ENCODE data around the gene ZBTB20. TPM values are rescaled to one million over a fixed set of nuclear protein-coding genes. Genes with fewer than 3 reads are reported as not detected.

The ZBTB20 gene
- total RNA-seq, 1 donor from 2014 or later: 23.5 TPM

- no peaks in the 10 kb centered on the region for H3K27me3 ChIP-seq (ENCODE audit: control insufficient read depth in 3 of 3, insufficient read depth in 3 of 3, low read length in 3 of 3)
- no peak overlapping the region for H3K9ac ChIP-seq (ENCODE audit: low read depth in 1 of 3, low read length in 3 of 3)
- peak overlapping the region; percentile 63 for H3K27ac ChIP-seq (ENCODE audit: low read depth, low read length)
These were observed 651.1 kb downstream of the ZBTB20 start for GRCh38 chr3:114496021-114496434.

GRCh38 chr3:114494498-114494897 lies 652.6 kb downstream of the ZBTB20 start:
- Histone ChIP-seq H3K9me3 (ENCODE audit: control insufficient read depth in 3 of 3, low read length in 3 of 3) (no peaks in the 10 kb centered on the region), H3K27me3 (ENCODE audit: control insufficient read depth in 3 of 3, insufficient read depth in 3 of 3, low read length in 3 of 3) (no peaks in the 10 kb centered on the region), H3K4me1 (ENCODE audit: control insufficient read depth in 3 of 3, insufficient read depth in 3 of 3, low read length in 3 of 3) (peaks cover 19 to 36% (median 22%) of the 10 kb centered on the region in 3 donors), H3K9ac (ENCODE audit: low read depth in 1 of 3, low read length in 3 of 3) (no peak overlapping the region), H3K4me3 (ENCODE audit: low read length in 3 of 3) (no peak overlapping the region), H3K27ac (ENCODE audit: low read depth, low read length) (no peak overlapping the region), H3K36me3 (ENCODE audit: control insufficient read depth in 3 of 3, insufficient read depth in 3 of 3, low read length in 3 of 3) (no peaks in the 10 kb centered on the region)

More at GRCh38 chr3:114496021-114496434, 651.1 kb downstream of the ZBTB20 start:
- Histone ChIP-seq H3K4me3 (ENCODE audit: low read length in 3 of 3) (no peak overlapping the region), H3K36me3 (ENCODE audit: control insufficient read depth in 3 of 3, insufficient read depth in 3 of 3, low read length in 3 of 3) (peaks cover 0 to 3% (median 0%) of the 10 kb centered on the region in 3 donors), H3K9me3 (ENCODE audit: control insufficient read depth in 3 of 3, low read length in 3 of 3) (no peaks in the 10 kb centered on the region), H3K4me1 (ENCODE audit: control insufficient read depth in 3 of 3, insufficient read depth in 3 of 3, low read length in 3 of 3) (peaks cover 26 to 36% (median 31%) of the 10 kb centered on the region in 3 donors)

- H3K27me3 ChIP-seq (ENCODE audit: control insufficient read depth in 3 of 3, insufficient read depth in 3 of 3, low read length in 3 of 3): no peaks in the 10 kb centered on the region
- peaks cover 2 to 9% (median 5%) of the 10 kb centered on the region in 3 donors for H3K4me1 ChIP-seq (ENCODE audit: control insufficient read depth in 3 of 3, insufficient read depth in 3 of 3, low read length in 3 of 3)
- no peak overlapping the region for H3K27ac ChIP-seq (ENCODE audit: low read depth, low read length)
- no peak overlapping the region for H3K9ac ChIP-seq (ENCODE audit: low read depth in 1 of 3, low read length in 3 of 3)
- peaks cover 0 to 7% (median 0%) of the 10 kb centered on the region in 3 donors for H3K36me3 ChIP-seq (ENCODE audit: control insufficient read depth in 3 of 3, insufficient read depth in 3 of 3, low read length in 3 of 3)
- H3K9me3 ChIP-seq (ENCODE audit: control insufficient read depth in 3 of 3, low read length in 3 of 3): no peaks in the 10 kb centered on the region
- no peak overlapping the region for H3K4me3 ChIP-seq (ENCODE audit: low read length in 3 of 3)
These were observed 656.3 kb downstream of the ZBTB20 start for GRCh38 chr3:114490829-114491228.

- no peak overlapping the region for H3K9ac ChIP-seq (ENCODE audit: low read depth in 1 of 3, low read length in 3 of 3)
- peaks cover 3 to 12% (median 8%) of the 10 kb centered on the region in 3 donors for H3K4me1 ChIP-seq (ENCODE audit: control insufficient read depth in 3 of 3, insufficient read depth in 3 of 3, low read length in 3 of 3)
- peaks cover 0 to 7% (median 0%) of the 10 kb centered on the region in 3 donors for H3K36me3 ChIP-seq (ENCODE audit: control insufficient read depth in 3 of 3, insufficient read depth in 3 of 3, low read length in 3 of 3)
- no peaks in the 10 kb centered on the region for H3K27me3 ChIP-seq (ENCODE audit: control insufficient read depth in 3 of 3, insufficient read depth in 3 of 3, low read length in 3 of 3)
- no peak overlapping the region for H3K27ac ChIP-seq (ENCODE audit: low read depth, low read length)
- H3K9me3 ChIP-seq (ENCODE audit: control insufficient read depth in 3 of 3, low read length in 3 of 3): no peaks in the 10 kb centered on the region
- H3K4me3 ChIP-seq (ENCODE audit: low read length in 3 of 3): no peak overlapping the region
These were observed 659.6 kb downstream of the ZBTB20 start for GRCh38 chr3:114487502-114487901.

GRCh38 chr3:114484919-114485318 lies 662.2 kb downstream of the ZBTB20 start:
- Histone ChIP-seq H3K27me3 (ENCODE audit: control insufficient read depth in 3 of 3, insufficient read depth in 3 of 3, low read length in 3 of 3) (no peaks in the 10 kb centered on the region), H3K27ac (ENCODE audit: low read depth, low read length) (no peak overlapping the region), H3K4me1 (ENCODE audit: control insufficient read depth in 3 of 3, insufficient read depth in 3 of 3, low read length in 3 of 3) (peaks cover 10 to 24% (median 10%) of the 10 kb centered on the region in 3 donors), H3K4me3 (ENCODE audit: low read length in 3 of 3) (no peak overlapping the region), H3K9me3 (ENCODE audit: control insufficient read depth in 3 of 3, low read length in 3 of 3) (no peaks in the 10 kb centered on the region), H3K36me3 (ENCODE audit: control insufficient read depth in 3 of 3, insufficient read depth in 3 of 3, low read length in 3 of 3) (peaks cover 0 to 7% (median 0%) of the 10 kb centered on the region in 3 donors), H3K9ac (ENCODE audit: low read depth in 1 of 3, low read length in 3 of 3) (no peak overlapping the region)

GRCh38 chr3:114481113-114481512 lies 666.0 kb downstream of the ZBTB20 start:
- Histone ChIP-seq H3K9ac (ENCODE audit: low read depth in 1 of 3, low read length in 3 of 3) (no peak overlapping the region), H3K27me3 (ENCODE audit: control insufficient read depth in 3 of 3, insufficient read depth in 3 of 3, low read length in 3 of 3) (no peaks in the 10 kb centered on the region), H3K36me3 (ENCODE audit: control insufficient read depth in 3 of 3, insufficient read depth in 3 of 3, low read length in 3 of 3) (no peaks in the 10 kb centered on the region), H3K27ac (ENCODE audit: low read depth, low read length) (no peak overlapping the region), H3K4me1 (ENCODE audit: control insufficient read depth in 3 of 3, insufficient read depth in 3 of 3, low read length in 3 of 3) (peaks cover 10 to 24% (median 12%) of the 10 kb centered on the region in 3 donors), H3K4me3 (ENCODE audit: low read length in 3 of 3) (no peak overlapping the region), H3K9me3 (ENCODE audit: control insufficient read depth in 3 of 3, low read length in 3 of 3) (no peaks in the 10 kb centered on the region)

GRCh38 chr3:114480442-114480841 lies 666.6 kb downstream of the ZBTB20 start:
- H3K9me3 ChIP-seq (ENCODE audit: control insufficient read depth in 3 of 3, low read length in 3 of 3): no peaks in the 10 kb centered on the region
- no peak overlapping the region for H3K27ac ChIP-seq (ENCODE audit: low read depth, low read length)
- H3K36me3 ChIP-seq (ENCODE audit: control insufficient read depth in 3 of 3, insufficient read depth in 3 of 3, low read length in 3 of 3): no peaks in the 10 kb centered on the region
- peaks cover 10 to 24% (median 12%) of the 10 kb centered on the region in 3 donors for H3K4me1 ChIP-seq (ENCODE audit: control insufficient read depth in 3 of 3, insufficient read depth in 3 of 3, low read length in 3 of 3)
- H3K27me3 ChIP-seq (ENCODE audit: control insufficient read depth in 3 of 3, insufficient read depth in 3 of 3, low read length in 3 of 3): no peaks in the 10 kb centered on the region
- H3K4me3 ChIP-seq (ENCODE audit: low read length in 3 of 3): no peak overlapping the region
- H3K9ac ChIP-seq (ENCODE audit: low read depth in 1 of 3, low read length in 3 of 3): no peak overlapping the region

- H3K9me3 ChIP-seq (ENCODE audit: control insufficient read depth in 3 of 3, low read length in 3 of 3): no peaks in the 10 kb centered on the region
- no peak overlapping the region for H3K4me3 ChIP-seq (ENCODE audit: low read length in 3 of 3)
- no peaks in the 10 kb centered on the region for H3K36me3 ChIP-seq (ENCODE audit: control insufficient read depth in 3 of 3, insufficient read depth in 3 of 3, low read length in 3 of 3)
- H3K9ac ChIP-seq (ENCODE audit: low read depth in 1 of 3, low read length in 3 of 3): no peak overlapping the region
- H3K4me1 ChIP-seq (ENCODE audit: control insufficient read depth in 3 of 3, insufficient read depth in 3 of 3, low read length in 3 of 3): peaks cover 5 to 13% (median 8%) of the 10 kb centered on the region in 3 donors
- no peaks in the 10 kb centered on the region for H3K27me3 ChIP-seq (ENCODE audit: control insufficient read depth in 3 of 3, insufficient read depth in 3 of 3, low read length in 3 of 3)
- H3K27ac ChIP-seq (ENCODE audit: low read depth, low read length): no peak overlapping the region
These were observed 668.3 kb downstream of the ZBTB20 start for GRCh38 chr3:114478801-114479200.

- Histone ChIP-seq H3K4me1 (ENCODE audit: control insufficient read depth in 3 of 3, insufficient read depth in 3 of 3, low read length in 3 of 3) (peaks cover 5 to 8% (median 7%) of the 10 kb centered on the region in 3 donors), H3K4me3 (ENCODE audit: low read length in 3 of 3) (no peak overlapping the region), H3K27ac (ENCODE audit: low read depth, low read length) (no peak overlapping the region), H3K27me3 (ENCODE audit: control insufficient read depth in 3 of 3, insufficient read depth in 3 of 3, low read length in 3 of 3) (no peaks in the 10 kb centered on the region), H3K9me3 (ENCODE audit: control insufficient read depth in 3 of 3, low read length in 3 of 3) (no peaks in the 10 kb centered on the region), H3K9ac (ENCODE audit: low read depth in 1 of 3, low read length in 3 of 3) (no peak overlapping the region), H3K36me3 (ENCODE audit: control insufficient read depth in 3 of 3, insufficient read depth in 3 of 3, low read length in 3 of 3) (no peaks in the 10 kb centered on the region)
These were observed 670.6 kb downstream of the ZBTB20 start for GRCh38 chr3:114476511-114476910.

- Histone ChIP-seq H3K4me3 (ENCODE audit: low read length in 3 of 3) (no peak overlapping the region), H3K4me1 (ENCODE audit: control insufficient read depth in 3 of 3, insufficient read depth in 3 of 3, low read length in 3 of 3) (no peaks in the 10 kb centered on the region), H3K9me3 (ENCODE audit: control insufficient read depth in 3 of 3, low read length in 3 of 3) (no peaks in the 10 kb centered on the region), H3K9ac (ENCODE audit: low read depth in 1 of 3, low read length in 3 of 3) (no peak overlapping the region), H3K27ac (ENCODE audit: low read depth, low read length) (no peak overlapping the region), H3K36me3 (ENCODE audit: control insufficient read depth in 3 of 3, insufficient read depth in 3 of 3, low read length in 3 of 3) (no peaks in the 10 kb centered on the region), H3K27me3 (ENCODE audit: control insufficient read depth in 3 of 3, insufficient read depth in 3 of 3, low read length in 3 of 3) (no peaks in the 10 kb centered on the region)
These were observed 675.6 kb downstream of the ZBTB20 start for GRCh38 chr3:114471478-114471877.
